HEK293T (cell line): ENCODE measurements around the gene CHST11.

ENCODE experiments used
- CTCF ChIA-PET: fragments of 350-600 bp; formaldehyde crosslinking; extraction: SDS; loops from one replicate; lab custom pipeline; 2021; ENCODE audit warnings: antibody characterized with exemption, inconsistent platforms; lab: Yijun Ruan, JAX
- POLR2A ChIA-PET: fragments of 350-600 bp; formaldehyde crosslinking; extraction: SDS; loops from one replicate; lab custom pipeline; 2020; ENCODE audit warnings: antibody characterized with exemption, inconsistent platforms; lab: Yijun Ruan, JAX
- DNase-seq: peaks from one replicate; pipeline ENCODE4 v3.0.0; 2012; ENCODE audit warnings: mixed read lengths; ENCODE audit errors: extremely low spot score
- ARNT ChIP-seq: fragments of 450-650 bp; IDR thresholded peaks from 2 replicates; pipeline ENCODE4 v1.6.1; 2017; ENCODE audit warnings: mild to moderate bottlenecking
- BHLHE40 ChIP-seq: fragments of 450-650 bp; IDR thresholded peaks from 2 replicates; pipeline ENCODE4 v1.6.1; 2016; ENCODE audit warnings: mild to moderate bottlenecking, moderate library complexity, borderline replicate concordance
- ELF4 ChIP-seq: fragments of 450-650 bp; IDR thresholded peaks from 2 replicates; pipeline ENCODE4 v1.6.1; 2017; ENCODE audit warnings: antibody characterized with exemption
- FOXA1 ChIP-seq: fragments of 450-650 bp; IDR thresholded peaks from 2 replicates; pipeline ENCODE4 v1.6.1; 2016; ENCODE audit warnings: mild to moderate bottlenecking
- FOXK2 ChIP-seq: fragments of 450-650 bp; IDR thresholded peaks from 2 replicates; pipeline ENCODE4 v1.6.1; 2016; ENCODE audit warnings: mild to moderate bottlenecking
- FOXM1 ChIP-seq: fragments of 450-650 bp; IDR thresholded peaks from 2 replicates; pipeline ENCODE4 v1.6.1; 2017; ENCODE audit warnings: mild to moderate bottlenecking, borderline replicate concordance
- HDGF ChIP-seq: fragments of 450-650 bp; IDR thresholded peaks from 2 replicates; pipeline ENCODE4 v1.6.1; 2017; ENCODE audit warnings: antibody characterized with exemption, borderline replicate concordance
- L3MBTL2 ChIP-seq: fragments of 450-650 bp; conservative IDR thresholded peaks from 2 replicates; pipeline ENCODE4 v1.6.1; 2016; ENCODE audit warnings: mild to moderate bottlenecking
- LEF1 ChIP-seq: fragments of 450-650 bp; IDR thresholded peaks from 2 replicates; pipeline ENCODE4 v1.6.1; 2017; ENCODE audit warnings: mild to moderate bottlenecking, borderline replicate concordance
- NFRKB ChIP-seq: fragments of 450-650 bp; IDR thresholded peaks from 2 replicates; pipeline ENCODE4 v1.6.1; 2016; ENCODE audit warnings: mild to moderate bottlenecking, moderate library complexity
- SP1 ChIP-seq: fragments of 450-650 bp; IDR thresholded peaks from 2 replicates; pipeline ENCODE4 v1.6.1; 2017
- SUZ12 ChIP-seq: fragments of 450-650 bp; IDR thresholded peaks from 2 replicates; pipeline ENCODE4 v1.6.1; 2016; ENCODE audit warnings: mild to moderate bottlenecking
- TARDBP ChIP-seq: fragments of 450-650 bp; IDR thresholded peaks from 2 replicates; pipeline ENCODE4 v1.6.1; 2016
- ZNF384 ChIP-seq: fragments of 450-650 bp; IDR thresholded peaks from 2 replicates; pipeline ENCODE4 v1.6.1; 2016
- TF ChIP-seq, protein P1 (sequence below): fragments of 450-650 bp; IDR thresholded peaks from 2 replicates; pipeline ENCODE4 v1.6.1; 2016

Gene CHST11

DNA sequence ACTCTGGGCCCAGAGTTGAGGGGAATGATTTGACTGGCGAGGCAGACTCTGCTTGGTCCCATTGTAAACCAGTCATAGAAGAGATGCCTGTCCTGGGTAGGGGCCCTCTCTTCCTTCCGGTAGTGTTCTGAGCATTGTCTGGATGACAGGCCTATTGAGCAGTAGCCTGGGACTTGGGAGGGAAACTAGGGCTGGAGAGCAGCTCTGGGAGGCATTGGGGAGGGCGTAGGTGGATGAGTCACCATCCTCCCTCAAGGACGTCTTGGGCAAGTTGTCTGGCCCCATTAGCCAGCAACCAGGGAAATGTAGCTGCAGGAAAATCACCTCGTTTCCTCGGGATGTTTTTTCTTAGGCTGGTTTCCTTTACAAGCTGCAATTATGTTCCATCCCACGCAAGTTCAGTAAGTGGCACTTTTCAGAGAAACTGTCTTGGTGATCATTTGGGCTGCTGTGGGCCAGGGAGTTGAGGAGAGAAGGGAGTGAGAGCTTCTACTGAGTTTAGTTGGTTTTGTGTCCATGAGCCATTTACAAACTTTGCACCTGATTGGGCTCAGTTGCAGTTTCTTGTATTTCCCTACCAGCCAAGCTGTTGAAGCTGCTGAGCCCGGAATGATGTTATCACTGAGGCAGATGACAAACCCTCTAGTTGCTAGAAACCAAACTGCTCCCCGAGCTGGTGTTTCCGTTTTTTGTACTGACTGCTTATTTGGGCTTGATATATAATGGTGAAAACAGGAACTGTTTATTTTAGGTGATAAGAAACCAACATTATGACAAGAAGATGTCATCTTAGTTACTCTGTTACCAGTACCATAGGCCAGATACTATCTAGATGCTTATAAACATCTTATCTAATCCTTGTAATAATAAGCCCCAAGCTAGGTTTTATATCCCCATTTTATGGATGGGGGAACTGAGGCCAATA is 147.6 kb downstream of the CHST11 start:
- ChIA-PET POLR2A (interaction anchor here (0.8 kb wide), 1 partner anchor 24 kb away, joined by 3 read pairs; no protein-coding TSS in a partner anchor), CTCF (interaction anchor here (0.6 kb wide), 1 partner anchor 140 kb away, joined by 3 read pairs; no protein-coding TSS in a partner anchor)
- TF ChIP-seq FOXM1: no peak
- no peak for TF ChIP-seq HDGF
- TF ChIP-seq SP1: no peak
- TF ChIP-seq L3MBTL2: no peak
- TF ChIP-seq NFRKB: no peak
- TF ChIP-seq ARNT: no peak
- DNase-seq: peak; percentile 54

DNA sequence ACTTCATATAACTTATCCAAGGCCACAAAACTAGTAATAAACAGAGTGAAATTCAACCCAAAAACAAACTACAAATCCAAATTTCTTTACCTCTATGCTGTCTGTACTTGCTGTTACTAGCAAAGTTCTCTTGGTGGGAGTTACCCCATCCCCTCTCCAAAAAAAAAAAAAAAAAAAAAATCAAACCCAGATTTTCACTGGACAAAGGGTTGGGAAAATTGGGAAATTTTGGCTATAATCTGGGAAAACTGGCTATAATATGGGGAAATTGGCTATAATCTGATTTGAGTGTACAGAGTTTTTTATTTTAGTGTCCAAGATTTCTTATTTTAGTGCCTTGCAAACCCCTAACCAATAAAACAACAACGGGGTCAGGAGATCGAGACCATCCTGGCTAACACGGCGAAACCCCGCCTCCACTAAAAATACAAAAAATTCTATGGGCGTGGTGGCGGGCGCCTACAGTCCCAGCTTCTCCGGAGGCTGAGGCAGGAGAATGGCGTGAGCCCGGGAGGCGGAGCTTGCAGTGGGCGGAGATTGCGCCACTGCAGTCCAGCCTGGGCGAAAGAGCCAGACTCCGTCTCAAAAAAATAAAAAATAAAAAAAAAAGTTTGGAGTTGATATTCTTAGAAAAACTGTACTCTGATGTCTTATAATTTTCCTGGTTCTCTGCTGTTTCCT is 148.4 kb downstream of the CHST11 start:
- ChIA-PET CTCF (no interaction called here), POLR2A (interaction anchor here (0.8 kb wide), 1 partner anchor 24 kb away, joined by 3 read pairs; no protein-coding TSS in a partner anchor)
- no peak for DNase-seq
- TF ChIP-seq LEF1 (no peak), ZNF384 (peak; percentile 44; the same call in 1 of the 2 replicates)

DNA sequence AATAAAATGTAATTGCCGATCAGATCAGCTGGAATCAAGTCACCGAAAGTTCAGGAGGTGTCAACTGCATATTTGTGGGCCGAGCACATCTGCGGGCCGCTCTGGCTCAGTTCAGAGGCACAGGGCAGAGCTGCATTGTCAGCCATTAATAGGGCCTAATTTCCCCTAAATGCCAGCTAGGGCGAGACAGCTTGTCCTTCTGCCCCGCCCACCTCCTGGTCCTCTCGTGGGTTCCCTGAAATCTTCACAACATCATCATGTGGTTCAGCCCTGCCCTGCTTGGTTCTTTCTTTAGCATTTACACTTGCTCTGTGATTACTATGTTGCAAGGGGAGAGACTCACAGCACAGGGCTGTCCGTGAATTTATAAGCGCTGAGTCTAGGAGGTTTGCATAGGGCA is 148.9 kb downstream of the CHST11 start:
- TF ChIP-seq, protein P1, sequence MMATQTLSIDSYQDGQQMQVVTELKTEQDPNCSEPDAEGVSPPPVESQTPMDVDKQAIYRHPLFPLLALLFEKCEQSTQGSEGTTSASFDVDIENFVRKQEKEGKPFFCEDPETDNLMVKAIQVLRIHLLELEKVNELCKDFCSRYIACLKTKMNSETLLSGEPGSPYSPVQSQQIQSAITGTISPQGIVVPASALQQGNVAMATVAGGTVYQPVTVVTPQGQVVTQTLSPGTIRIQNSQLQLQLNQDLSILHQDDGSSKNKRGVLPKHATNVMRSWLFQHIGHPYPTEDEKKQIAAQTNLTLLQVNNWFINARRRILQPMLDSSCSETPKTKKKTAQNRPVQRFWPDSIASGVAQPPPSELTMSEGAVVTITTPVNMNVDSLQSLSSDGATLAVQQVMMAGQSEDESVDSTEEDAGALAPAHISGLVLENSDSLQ: no peak
- TF ChIP-seq L3MBTL2: no peak
- no peak for TF ChIP-seq TARDBP
- TF ChIP-seq ELF4: no peak
- no peak for TF ChIP-seq ZNF384
- TF ChIP-seq ARNT: no peak
- no peak for TF ChIP-seq FOXA1
- no peak for TF ChIP-seq FOXM1
- TF ChIP-seq BHLHE40: no peak
- TF ChIP-seq LEF1: no peak
- POLR2A ChIA-PET: no interaction called here
- DNase-seq: no peak
- CTCF ChIA-PET: no interaction called here

DNA sequence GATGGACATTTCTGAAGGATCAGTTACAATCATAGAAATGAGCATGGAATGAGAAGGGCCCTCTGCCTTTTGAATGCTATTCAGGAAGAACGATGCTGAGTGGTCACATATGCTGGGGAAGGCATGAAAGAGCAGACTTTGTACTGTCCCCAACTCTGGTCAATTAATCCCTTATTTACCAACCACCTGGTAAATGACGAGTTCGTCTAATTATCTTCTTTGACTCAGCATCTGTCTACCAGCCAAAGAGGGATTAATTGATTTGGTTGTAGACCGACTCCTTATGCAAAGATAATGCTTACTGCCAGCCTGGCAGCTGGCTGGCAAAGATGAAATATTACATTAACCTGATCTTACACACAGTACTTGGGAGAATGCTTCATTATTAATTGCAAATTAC is 152.2 kb downstream of the CHST11 start:
- CTCF ChIA-PET: no interaction called here
- DNase-seq: no peak
- TF ChIP-seq ELF4 (no peak), FOXM1 (no peak), SP1 (no peak), ZNF384 (no peak), TARDBP (no peak), FOXK2 (no peak), ARNT (no peak), NFRKB (no peak)
- TF ChIP-seq, protein P1: no peak
- POLR2A ChIA-PET: no interaction called here

DNA sequence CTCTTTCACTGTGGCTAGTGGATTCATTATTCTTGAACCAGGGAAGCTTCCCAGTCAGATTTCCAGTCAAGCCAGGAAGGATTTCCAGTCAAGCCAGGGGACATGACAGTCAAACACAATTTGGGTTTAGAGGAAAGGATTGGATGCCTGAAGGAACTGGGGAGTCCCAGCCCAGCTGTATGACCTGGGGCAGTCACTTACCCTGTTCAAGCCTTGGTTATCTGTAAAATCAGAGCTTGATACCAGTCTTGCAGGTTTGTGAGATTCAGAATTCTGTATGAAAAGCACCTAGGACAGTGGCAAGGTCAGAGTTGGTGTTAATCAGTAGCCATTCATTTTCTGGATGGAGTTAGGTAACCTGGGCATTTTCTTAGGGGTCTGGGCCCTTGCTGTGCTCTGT is 152.7 kb downstream of the CHST11 start:
- TF ChIP-seq SP1: no peak
- TF ChIP-seq TARDBP: no peak
- no peak for TF ChIP-seq SUZ12
- TF ChIP-seq ZNF384: no peak
- no peak for TF ChIP-seq FOXM1
- no peak for TF ChIP-seq ELF4
- no peak for TF ChIP-seq LEF1
- TF ChIP-seq BHLHE40: no peak
- TF ChIP-seq HDGF: no peak
- no peak for TF ChIP-seq FOXK2
- TF ChIP-seq, protein P1: no peak
- TF ChIP-seq FOXA1: no peak
- no peak for DNase-seq
- CTCF ChIA-PET: no interaction called here
- POLR2A ChIA-PET: no interaction called here

DNA sequence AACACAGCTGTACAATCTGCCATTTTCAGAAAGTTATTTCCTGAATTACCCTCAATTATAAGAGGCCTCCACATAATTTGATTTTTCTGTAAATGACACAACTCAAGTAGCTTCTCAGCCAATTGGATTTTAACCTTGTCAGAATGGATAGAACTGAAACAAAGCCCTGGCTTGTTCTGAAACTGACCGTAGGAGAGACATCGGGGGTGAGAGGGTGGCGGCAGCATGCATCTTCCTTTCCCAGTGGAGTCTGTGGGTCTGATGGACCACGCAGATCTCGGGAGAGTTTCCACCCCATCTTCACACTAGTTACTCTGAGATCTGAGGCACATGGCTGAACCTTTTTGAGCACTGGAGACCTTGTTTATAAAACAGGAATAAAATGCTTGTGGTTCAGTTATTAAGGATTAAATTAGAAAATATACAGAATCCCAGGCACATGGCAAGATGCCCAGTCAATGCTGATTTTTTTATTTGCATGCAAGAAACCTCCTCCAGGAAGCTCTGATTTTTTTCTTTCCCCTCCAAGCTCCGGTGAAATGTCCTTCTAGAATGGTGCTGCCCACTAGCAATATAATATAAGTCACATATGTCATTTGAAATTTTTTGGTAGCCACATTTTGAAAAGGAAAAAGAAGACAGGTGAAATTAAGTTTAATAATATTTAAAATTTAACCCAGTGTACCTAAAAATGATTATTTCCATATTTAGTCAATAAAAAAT is 153.9 kb downstream of the CHST11 start:
- TF ChIP-seq LEF1: no peak
- no peak for TF ChIP-seq ARNT
- TF ChIP-seq TARDBP: no peak
- TF ChIP-seq BHLHE40: no peak
- TF ChIP-seq, protein P1: no peak
- TF ChIP-seq HDGF: no peak
- no peak for TF ChIP-seq FOXM1
- TF ChIP-seq FOXA1: no peak
- no peak for TF ChIP-seq SP1
- TF ChIP-seq FOXK2: no peak
- TF ChIP-seq NFRKB: no peak
- no peak for DNase-seq
- CTCF ChIA-PET: no interaction called here
- POLR2A ChIA-PET: no interaction called here
